LNCaP clone FGC (cell line): ENCODE measurements around the gene CTSA.
"Not testable (repeated sequence)": the region's sequence is repeated elsewhere in the genome, so short reads cannot be mapped to it uniquely, and the experiment has no call there.

Source experiments
- DNase-seq: peaks from one replicate; pipeline ENCODE4 v3.0.0-alpha.2; 2011; ENCODE audit warnings: low read depth
- H3K4me3 ChIP-seq: 2 replicates; pipeline ENCODE4 v1.5.1; 2011; ENCODE audit warnings: mild to moderate bottlenecking, low read depth, low read length, control low read depth
- TF ChIP-seq, protein P1 (sequence below): IDR thresholded peaks from 2 replicates; pipeline ENCODE4 v1.5.1; 2012; ENCODE audit warnings: mild to moderate bottlenecking; ENCODE audit not compliant: control insufficient read depth, insufficient read depth; ENCODE audit errors: extremely low read depth

The CTSA gene

GRCh38 chr20:45925821-45926506 is 34.8 kb downstream of the CTSA start:
- TF ChIP-seq, protein P1, sequence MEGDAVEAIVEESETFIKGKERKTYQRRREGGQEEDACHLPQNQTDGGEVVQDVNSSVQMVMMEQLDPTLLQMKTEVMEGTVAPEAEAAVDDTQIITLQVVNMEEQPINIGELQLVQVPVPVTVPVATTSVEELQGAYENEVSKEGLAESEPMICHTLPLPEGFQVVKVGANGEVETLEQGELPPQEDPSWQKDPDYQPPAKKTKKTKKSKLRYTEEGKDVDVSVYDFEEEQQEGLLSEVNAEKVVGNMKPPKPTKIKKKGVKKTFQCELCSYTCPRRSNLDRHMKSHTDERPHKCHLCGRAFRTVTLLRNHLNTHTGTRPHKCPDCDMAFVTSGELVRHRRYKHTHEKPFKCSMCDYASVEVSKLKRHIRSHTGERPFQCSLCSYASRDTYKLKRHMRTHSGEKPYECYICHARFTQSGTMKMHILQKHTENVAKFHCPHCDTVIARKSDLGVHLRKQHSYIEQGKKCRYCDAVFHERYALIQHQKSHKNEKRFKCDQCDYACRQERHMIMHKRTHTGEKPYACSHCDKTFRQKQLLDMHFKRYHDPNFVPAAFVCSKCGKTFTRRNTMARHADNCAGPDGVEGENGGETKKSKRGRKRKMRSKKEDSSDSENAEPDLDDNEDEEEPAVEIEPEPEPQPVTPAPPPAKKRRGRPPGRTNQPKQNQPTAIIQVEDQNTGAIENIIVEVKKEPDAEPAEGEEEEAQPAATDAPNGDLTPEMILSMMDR: no peak
- H3K4me3 ChIP-seq: no peak overlapping the region
- DNase-seq: no peak

GRCh38 chr20:45926731-45927070 is 35.6 kb downstream of the CTSA start:
- DNase-seq: no peak
- H3K4me3 ChIP-seq: no peak overlapping the region
- TF ChIP-seq, protein P1: no peak

GRCh38 chr20:45927071-45927878 is 36.1 kb downstream of the CTSA start:
- no peak for DNase-seq
- TF ChIP-seq, protein P1: no peak
- H3K4me3 ChIP-seq: no peak overlapping the region

DNA sequence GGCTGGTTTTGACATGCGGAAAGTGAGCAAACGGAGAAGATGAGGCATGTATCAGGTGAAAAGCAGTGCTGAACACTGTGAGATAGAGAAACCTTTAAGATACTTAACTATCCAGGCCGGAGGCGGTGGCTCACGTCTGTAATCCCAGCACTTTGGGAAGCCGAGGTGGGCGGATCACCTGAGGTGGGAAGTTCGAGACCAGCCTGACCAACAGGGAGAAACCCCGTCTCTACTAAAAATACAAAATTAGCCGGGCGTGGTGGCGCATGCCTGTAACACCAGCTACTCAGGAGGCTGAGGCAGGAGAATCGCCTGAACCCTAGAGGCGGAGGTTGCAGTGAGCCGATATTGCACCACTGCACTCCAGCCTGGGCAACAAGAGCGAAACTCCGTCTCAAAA is 40.5 kb downstream of the CTSA start:
- DNase-seq, H3K4me3 ChIP-seq: not testable (repeated sequence)

DNA sequence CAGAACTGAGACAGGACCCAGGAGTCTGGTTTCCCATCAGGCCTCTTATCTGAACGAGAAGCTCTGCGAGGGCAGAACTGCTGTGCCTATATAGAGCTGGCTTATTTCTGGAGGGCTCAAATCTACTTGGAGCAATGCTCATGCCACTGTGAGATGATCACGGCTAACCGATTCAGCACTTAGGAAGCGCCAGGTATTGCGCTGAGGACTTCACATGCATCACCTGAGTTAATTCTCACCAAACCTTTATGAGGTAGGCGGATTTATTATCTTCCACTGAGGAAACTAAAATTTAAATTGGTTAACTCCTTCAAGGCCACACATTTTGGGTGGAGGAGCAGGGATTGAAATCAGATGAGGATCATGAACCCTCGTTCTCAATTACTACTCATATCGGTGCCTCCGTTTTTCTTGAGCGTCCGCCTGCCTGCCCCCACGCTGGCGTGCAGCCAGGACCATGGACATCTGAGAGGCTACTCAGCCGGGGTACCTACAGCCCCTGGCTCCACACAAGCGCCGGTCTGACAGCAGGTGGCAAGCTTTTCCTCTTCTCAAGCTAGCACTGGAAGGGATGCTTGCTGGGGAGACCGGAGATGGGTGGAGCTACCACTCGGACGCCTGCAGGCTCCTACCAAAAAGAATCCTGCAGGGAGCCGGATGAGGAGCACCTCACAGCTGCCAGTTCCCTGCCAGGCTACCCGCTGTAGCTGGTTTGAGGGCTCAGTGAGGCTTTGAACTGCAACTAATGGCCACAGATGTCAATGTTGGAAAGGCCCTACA is 42.3 kb downstream of the CTSA start:
- DNase-seq: peak; percentile 65
- TF ChIP-seq, protein P1: peak; percentile 50
- peak overlapping the region; percentile 82 for H3K4me3 ChIP-seq

DNA sequence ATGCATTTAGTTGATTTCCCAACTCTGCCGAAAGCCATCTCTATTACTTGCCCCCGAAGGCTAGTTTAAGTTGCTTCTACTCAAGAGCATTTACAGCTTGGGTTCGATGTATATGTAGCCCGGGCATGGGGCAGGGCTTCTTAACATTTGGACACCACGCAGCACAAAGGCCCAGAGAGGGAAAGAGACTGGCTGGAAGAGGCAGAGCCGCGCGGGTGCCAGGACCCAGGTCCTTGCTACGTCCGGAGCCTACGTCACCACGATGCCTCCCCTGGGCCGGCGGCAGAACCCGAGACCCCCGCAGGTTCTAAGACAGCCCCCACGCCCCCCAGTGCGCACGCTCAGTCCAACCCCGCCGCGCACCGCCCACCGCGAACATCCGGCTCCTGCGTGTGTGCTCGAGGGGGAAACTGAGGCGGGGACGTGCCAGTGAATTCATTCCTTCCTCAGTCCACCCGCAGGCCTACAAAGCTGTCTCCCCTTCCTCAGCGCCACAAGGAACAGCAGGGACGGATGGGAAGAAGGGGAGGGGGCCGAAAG is 43.0 kb downstream of the CTSA start:
- DNase-seq: no peak
- H3K4me3 ChIP-seq: peak overlapping the region; percentile 82
- TF ChIP-seq, protein P1: no peak
